Measurements from ENCODE around the gene TMEM270. TPM values are rescaled to one million over a fixed set of nuclear protein-coding genes. Genes with fewer than 3 reads are reported as not detected.
A peak's percentile ranks its signal among the peaks of the same experiment; 100 is the strongest.

The TMEM270 gene
- polyA plus RNA-seq, 1 experiment, result not detected

DNA sequence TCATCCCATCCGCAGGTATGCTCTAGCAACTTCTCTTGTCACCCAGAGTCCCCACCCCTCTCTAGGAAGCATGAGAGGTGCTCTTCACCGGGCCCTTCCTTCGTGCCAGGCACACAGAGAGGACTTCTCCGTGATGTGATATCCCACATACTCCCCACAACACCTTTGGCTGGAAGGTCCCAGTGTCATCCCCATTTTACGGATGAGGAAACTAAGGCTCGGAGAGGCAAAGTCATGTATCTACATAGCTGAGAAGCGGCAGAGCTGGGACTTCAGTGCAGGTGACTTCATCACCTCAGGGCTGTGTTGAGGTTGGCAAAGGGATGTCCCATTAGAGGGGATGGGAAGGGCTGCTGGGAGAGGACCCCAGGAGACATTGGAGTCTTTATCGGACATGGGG is 15.4 kb downstream of the TMEM270 start:
- DNase-seq (ENCODE audit: low read depth), result no peak
- no peak for TF ChIP-seq CTCF (IDR thresholded peaks at IDR 0.05; ENCODE audit: insufficient read depth, low read depth, low read length)
- H3K27me3 ChIP-seq (ENCODE audit: control insufficient read depth, insufficient read depth, low read length), result no peaks in the 10 kb centered on the region
- POLR2A ChIA-PET, result no interaction called here
- no peak overlapping the region for H3K4me3 ChIP-seq (ENCODE audit: low read depth, low read length)
- CTCF ChIA-PET, result interaction anchor here (0.8 kb wide), 1 partner anchor 23 kb away, joined by 3 read pairs; no protein-coding TSS in a partner anchor
- H3K36me3 ChIP-seq (ENCODE audit: control insufficient read depth, insufficient read depth, low read length), result no peaks in the 10 kb centered on the region

- Histone ChIP-seq H3K4me3 (ENCODE audit: low read depth, low read length) (no peak overlapping the region), H3K27me3 (ENCODE audit: control insufficient read depth, insufficient read depth, low read length) (no peaks in the 10 kb centered on the region), H3K36me3 (ENCODE audit: control insufficient read depth, insufficient read depth, low read length) (no peaks in the 10 kb centered on the region)
- ChIA-PET POLR2A (no interaction called here), CTCF (interaction anchor here (1.5 kb wide), 1 partner anchor 150 kb away, joined by 4 read pairs; no protein-coding TSS in a partner anchor)
- no peak for DNase-seq (ENCODE audit: low read depth)
- no peak for TF ChIP-seq CTCF (IDR thresholded peaks at IDR 0.05; ENCODE audit: insufficient read depth, low read depth, low read length)
These were observed 16.0 kb downstream of the TMEM270 start for GRCh38 chr7:73876973-73877372.

DNA sequence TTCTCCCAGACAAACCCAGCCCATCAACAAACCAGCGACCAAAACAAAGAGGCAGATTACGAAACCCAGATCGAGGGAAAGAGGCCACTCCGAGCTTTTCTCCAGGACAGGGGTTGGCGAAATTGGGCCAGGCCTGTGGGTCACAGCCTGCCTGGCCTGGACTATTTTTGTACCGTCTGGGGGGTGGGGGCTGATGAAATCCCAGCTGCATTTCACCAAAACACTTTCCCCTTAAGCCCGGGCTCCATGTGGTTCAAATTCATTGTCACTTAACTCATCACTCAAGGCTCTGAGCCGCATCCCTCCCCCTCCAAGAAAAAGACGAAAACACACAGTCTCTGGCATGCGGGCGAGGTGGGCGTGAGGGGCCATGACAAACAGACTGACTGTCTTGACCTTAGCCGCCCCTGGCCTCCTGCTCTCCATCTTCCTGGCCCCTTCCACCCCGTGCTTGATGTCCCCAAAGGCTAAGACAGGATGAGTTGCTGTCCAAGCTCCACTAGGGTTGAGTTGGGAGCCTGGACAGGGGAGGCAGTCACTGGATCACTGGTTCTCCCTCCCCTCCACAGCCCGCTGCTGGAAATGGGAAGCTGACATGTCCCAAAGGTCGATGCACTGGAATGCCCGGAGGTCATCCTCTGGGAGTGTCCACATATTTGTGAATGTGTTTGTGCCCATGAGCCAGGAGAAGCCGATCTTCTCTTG is 19.2 kb downstream of the TMEM270 start:
- no peaks in the 10 kb centered on the region for H3K36me3 ChIP-seq (ENCODE audit: control insufficient read depth, insufficient read depth, low read length)
- H3K4me3 ChIP-seq (ENCODE audit: low read depth, low read length), result no peak overlapping the region
- ChIA-PET POLR2A (no interaction called here), CTCF (interaction anchor here (1.4 to 3.0 kb wide), 5 partner anchors 11 to 146 kb away, joined by 4 to 21 read pairs (median 5); partner anchors contain the start of gene ELN)
- peak; percentile 76 for DNase-seq (ENCODE audit: low read depth)
- no peaks in the 10 kb centered on the region for H3K27me3 ChIP-seq (ENCODE audit: control insufficient read depth, insufficient read depth, low read length)
- TF ChIP-seq CTCF (IDR thresholded peaks at IDR 0.05; ENCODE audit: insufficient read depth, low read depth, low read length), result no peak

- no peak for DNase-seq (ENCODE audit: low read depth)
These were observed 19.9 kb downstream of the TMEM270 start for GRCh38 chr7:73880755-73881328.

More at GRCh38 chr7:73880755-73881328, 19.9 kb downstream of the TMEM270 start:
- Histone ChIP-seq H3K36me3 (ENCODE audit: control insufficient read depth, insufficient read depth, low read length) (no peaks in the 10 kb centered on the region), H3K4me3 (ENCODE audit: low read depth, low read length) (no peak overlapping the region), H3K27me3 (ENCODE audit: control insufficient read depth, insufficient read depth, low read length) (no peaks in the 10 kb centered on the region)
- CTCF ChIA-PET, result interaction anchor here (0.6 to 3.0 kb wide), 4 partner anchors 65 to 377 kb away, joined by 3 to 21 read pairs (median 6); partner anchors contain the start of gene ELN
- POLR2A ChIA-PET, result interaction anchor here (0.9 kb wide), 1 partner anchor 11 kb away, joined by 3 read pairs; no protein-coding TSS in a partner anchor
- no peak for TF ChIP-seq CTCF (IDR thresholded peaks at IDR 0.05; ENCODE audit: insufficient read depth, low read depth, low read length)

All from BJ (cell line).